H1 (cell line): Measurements from ENCODE around the gene SOHLH2. TPM values are rescaled to one million over a fixed set of nuclear protein-coding genes. Genes with fewer than 3 reads are reported as not detected.

Experiments
- CEBPB ChIP-seq: IDR thresholded peaks from 2 replicates; pipeline ENCODE4 v1.6.1; 2012; ENCODE audit warnings: low read depth, low read length
- CHD1 ChIP-seq: IDR thresholded peaks from 2 replicates; pipeline ENCODE4 v1.6.1; 2012; ENCODE audit warnings: low read depth, low read length, improper control_type of control experiment
- CTCF ChIP-seq, 3 experiments: IDR thresholded peaks; 1 replicate in 2 of 3; 2 replicates in 1 of 3; pipeline versions ENCODE4 v1.5.1 to v1.6.1; 2011; ENCODE audit warnings: low read length in 3 of 3, mild to moderate bottlenecking in 3 of 3, inconsistent platforms in 2 of 3, low read depth in 1 of 3, moderate library complexity in 1 of 3; ENCODE audit not compliant: insufficient read depth in 1 of 3; ENCODE audit errors: control extremely low read depth in 1 of 3
- EZH2 ChIP-seq: fragments of 200-600 bp; sonication (generic); IDR thresholded peaks from 2 replicates; pipeline ENCODE4 v1.7.1; 2012; ENCODE audit warnings: low read depth, mild to moderate bottlenecking, moderate library complexity, low read length, inconsistent platforms; ENCODE audit not compliant: severe bottlenecking
- SIRT6 ChIP-seq: IDR thresholded peaks from one replicate; pipeline ENCODE4 v1.7.1; 2012; ENCODE audit warnings: low read length, inconsistent platforms
- polyA plus RNA-seq, 7 experiments: library from polyadenylated mRNA; depleted of rRNA in 3 of 7; stranded (reverse) in 5 of 7; unstranded in 2 of 7; fragments of >200 nt in 5 of 7; fragments of 200-250 nt in 2 of 7; gene quantifications; 1 replicate in 5 of 7; 2 replicates in 1 of 7; 4 replicates in 1 of 7; pipeline versions ENCODE4 v1.2.1 to v1.2.3, GENCODE V29; 2011 to 2013; ENCODE audit warnings: missing spikeins in 2 of 7, mixed read lengths in 2 of 7
- total RNA-seq: library from RNA; stranded (reverse); fragmentation: NEBNext Ultra II Directional; extraction: Animal tissue kit (Norgen Biotek cat#: 25700); gene quantifications from 2 replicates; pipeline ENCODE4 v1.2.1, GENCODE V29; 2021

SOHLH2 gene
- total and polyA plus RNA-seq, 2 of the 8 experiments (the other 6 are each of a cell fraction or from before 2014, with no cell fraction given), result 6.8 to 10.3 TPM

GRCh38 chr13:36130193-36130551 is 84.2 kb downstream of the SOHLH2 start (continued):
- no peak for TF ChIP-seq CTCF (IDR thresholded peaks at IDR 0.05; ENCODE audit: control extremely low read depth in 1 of 3, insufficient read depth in 1 of 3, low read depth in 1 of 3, low read length in 3 of 3)
- TF ChIP-seq SIRT6, result no peak
- TF ChIP-seq CHD1, result no peak
- TF ChIP-seq EZH2, result no peak
- TF ChIP-seq CEBPB, result no peak
